Measurements from ENCODE around the gene ZFP1.

Gene ZFP1

GRCh38 chr16:75148311-75149195 is at the start of gene ZFP1:
Gene ZFP1, plus strand, starts transcription at chr16:75148524. Its CDS starts 4,428 bp downstream, at chr16:75152952.
- TF ChIP-seq, protein P1, sequence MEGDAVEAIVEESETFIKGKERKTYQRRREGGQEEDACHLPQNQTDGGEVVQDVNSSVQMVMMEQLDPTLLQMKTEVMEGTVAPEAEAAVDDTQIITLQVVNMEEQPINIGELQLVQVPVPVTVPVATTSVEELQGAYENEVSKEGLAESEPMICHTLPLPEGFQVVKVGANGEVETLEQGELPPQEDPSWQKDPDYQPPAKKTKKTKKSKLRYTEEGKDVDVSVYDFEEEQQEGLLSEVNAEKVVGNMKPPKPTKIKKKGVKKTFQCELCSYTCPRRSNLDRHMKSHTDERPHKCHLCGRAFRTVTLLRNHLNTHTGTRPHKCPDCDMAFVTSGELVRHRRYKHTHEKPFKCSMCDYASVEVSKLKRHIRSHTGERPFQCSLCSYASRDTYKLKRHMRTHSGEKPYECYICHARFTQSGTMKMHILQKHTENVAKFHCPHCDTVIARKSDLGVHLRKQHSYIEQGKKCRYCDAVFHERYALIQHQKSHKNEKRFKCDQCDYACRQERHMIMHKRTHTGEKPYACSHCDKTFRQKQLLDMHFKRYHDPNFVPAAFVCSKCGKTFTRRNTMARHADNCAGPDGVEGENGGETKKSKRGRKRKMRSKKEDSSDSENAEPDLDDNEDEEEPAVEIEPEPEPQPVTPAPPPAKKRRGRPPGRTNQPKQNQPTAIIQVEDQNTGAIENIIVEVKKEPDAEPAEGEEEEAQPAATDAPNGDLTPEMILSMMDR (IDR thresholded peaks at IDR 0.05; ENCODE audit: low read depth, low read length): no peak
- peak within 1 kb of the TSS; percentile 97 to 100 for H3K4me3 ChIP-seq (replicated peaks in 1 of 2; ENCODE audit: low read depth in 2 of 2, low read length in 2 of 2)
- DNase-seq (ENCODE audit: low read depth in 2 of 2): peak; percentile 94

DNA sequence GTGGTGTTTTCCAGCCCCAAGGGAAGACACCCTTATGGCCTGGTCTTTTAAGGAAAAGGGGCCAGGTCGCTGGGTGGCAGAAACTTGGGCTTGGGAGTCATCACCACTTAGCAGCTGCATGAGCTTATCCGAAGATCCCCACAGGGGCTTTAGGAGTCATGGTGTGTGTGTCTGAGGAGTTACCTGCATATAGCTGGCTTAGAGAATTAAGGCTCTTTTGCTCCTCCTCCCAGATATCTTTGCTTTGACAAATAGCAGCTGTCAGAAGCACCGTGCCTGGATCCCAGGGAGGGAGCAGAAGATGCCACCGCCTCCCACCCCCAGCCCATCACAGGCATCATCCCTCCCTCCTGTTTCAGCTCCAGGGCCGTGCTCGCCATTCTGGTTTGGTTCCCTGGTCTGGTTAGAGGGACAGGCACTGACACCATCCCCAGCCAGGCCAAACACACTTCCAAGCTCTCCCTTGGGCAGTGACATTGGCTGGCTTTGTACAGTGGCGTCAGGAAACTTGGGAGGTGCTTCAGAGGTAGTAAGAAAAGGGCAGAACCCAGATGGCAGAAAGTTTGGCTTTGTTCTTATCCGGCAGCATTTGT is 49.2 kb upstream of the ZFP1 start:
- H3K4me3 ChIP-seq (replicated peaks in 1 of 2; ENCODE audit: low read depth in 2 of 2, low read length in 2 of 2): no peak overlapping the region
- TF ChIP-seq, protein P1 (IDR thresholded peaks at IDR 0.05; ENCODE audit: low read depth, low read length): no peak
- DNase-seq (ENCODE audit: low read depth in 2 of 2): no peak

DNA sequence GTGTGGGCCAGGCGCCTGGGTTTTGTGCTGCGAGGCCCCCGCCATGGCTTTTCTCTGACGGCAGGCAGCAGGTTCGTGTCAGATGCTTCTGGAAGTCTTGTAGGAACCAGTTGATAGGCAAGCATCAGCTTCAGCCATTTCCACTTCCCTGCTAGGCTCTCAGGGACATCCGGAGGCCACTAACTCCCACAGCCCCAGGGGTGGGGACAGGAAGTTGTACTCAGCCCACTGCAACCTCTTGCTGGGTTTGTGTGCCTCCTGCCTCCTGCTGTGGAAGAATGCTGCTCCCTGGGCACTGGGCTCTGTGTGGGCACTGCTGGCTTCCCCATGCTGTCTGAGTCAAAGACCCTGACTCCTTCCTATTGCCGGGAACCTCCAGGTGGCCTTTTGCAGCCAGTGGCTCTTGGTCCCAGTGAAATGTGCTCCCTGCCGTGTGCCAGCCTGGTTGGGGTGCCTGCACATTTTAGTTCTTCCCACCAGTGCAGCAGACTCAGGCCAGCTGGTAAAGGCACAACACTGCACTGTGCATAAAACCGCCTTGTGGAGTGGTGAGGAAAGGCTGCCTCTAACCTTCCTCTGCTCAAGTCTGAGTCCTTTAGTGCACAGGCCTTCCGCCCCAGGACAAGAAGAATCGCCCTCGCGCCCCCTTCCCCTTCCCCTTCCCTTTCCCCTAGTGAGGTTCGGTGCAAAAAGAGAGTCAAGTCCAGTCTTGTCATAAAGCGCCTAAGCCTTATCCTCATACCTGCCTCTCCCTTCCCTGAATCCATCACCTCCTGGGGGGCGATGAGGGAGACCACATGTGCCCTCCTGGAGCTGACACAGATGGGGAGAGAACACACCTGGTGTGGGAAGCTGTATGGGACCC is 48.4 kb upstream of the ZFP1 start:
- no peak overlapping the region for H3K4me3 ChIP-seq (replicated peaks in 1 of 2; ENCODE audit: low read depth in 2 of 2, low read length in 2 of 2)
- TF ChIP-seq, protein P1 (IDR thresholded peaks at IDR 0.05; ENCODE audit: low read depth, low read length): no peak
- no peak for DNase-seq (ENCODE audit: low read depth in 2 of 2)

DNA sequence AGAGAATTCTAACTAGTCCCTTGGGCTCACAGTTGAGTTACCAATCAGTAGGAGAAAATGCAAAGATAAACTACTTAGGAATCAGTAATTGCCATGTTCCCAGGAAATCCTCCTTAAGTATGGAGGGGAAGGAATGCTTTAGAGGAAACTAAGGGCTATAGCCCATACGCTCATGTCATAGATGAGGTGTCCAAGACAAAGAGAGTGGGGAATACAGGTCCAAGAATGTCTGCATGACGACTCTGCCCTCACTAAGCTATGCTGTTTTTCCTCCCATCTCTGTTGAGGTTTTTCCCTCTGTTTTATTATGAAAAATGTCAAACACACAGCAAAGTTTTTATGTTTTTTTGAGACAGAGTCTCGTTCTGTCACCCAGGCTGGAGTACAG is 47.7 kb upstream of the ZFP1 start:
- H3K4me3 ChIP-seq (replicated peaks in 1 of 2; ENCODE audit: low read depth in 2 of 2, low read length in 2 of 2): no peak overlapping the region
- no peak for DNase-seq (ENCODE audit: low read depth in 2 of 2)
- TF ChIP-seq, protein P1 (IDR thresholded peaks at IDR 0.05; ENCODE audit: low read depth, low read length): no peak

GRCh38 chr16:75101635-75102034 is 46.7 kb upstream of the ZFP1 start:
- TF ChIP-seq, protein P1 (IDR thresholded peaks at IDR 0.05; ENCODE audit: low read depth, low read length): no peak
- DNase-seq (ENCODE audit: low read depth in 2 of 2): no peak
- no peak overlapping the region for H3K4me3 ChIP-seq (replicated peaks in 1 of 2; ENCODE audit: low read depth in 2 of 2, low read length in 2 of 2)

- TF ChIP-seq, protein P1 (IDR thresholded peaks at IDR 0.05; ENCODE audit: low read depth, low read length): no peak
- no peak for DNase-seq (ENCODE audit: low read depth in 2 of 2)
- no peak overlapping the region for H3K4me3 ChIP-seq (replicated peaks in 1 of 2; ENCODE audit: low read depth in 2 of 2, low read length in 2 of 2)
Measured at GRCh38 chr16:75102595-75102994, 45.7 kb upstream of the ZFP1 start.

Measured in cardiac fibroblast (primary cell).